ENCODE data around the gene ULBP3.
"Not testable (repeated sequence)": the region's sequence is repeated elsewhere in the genome, so short reads cannot be mapped to it uniquely, and the experiment has no call there.

ULBP3 gene

DNA sequence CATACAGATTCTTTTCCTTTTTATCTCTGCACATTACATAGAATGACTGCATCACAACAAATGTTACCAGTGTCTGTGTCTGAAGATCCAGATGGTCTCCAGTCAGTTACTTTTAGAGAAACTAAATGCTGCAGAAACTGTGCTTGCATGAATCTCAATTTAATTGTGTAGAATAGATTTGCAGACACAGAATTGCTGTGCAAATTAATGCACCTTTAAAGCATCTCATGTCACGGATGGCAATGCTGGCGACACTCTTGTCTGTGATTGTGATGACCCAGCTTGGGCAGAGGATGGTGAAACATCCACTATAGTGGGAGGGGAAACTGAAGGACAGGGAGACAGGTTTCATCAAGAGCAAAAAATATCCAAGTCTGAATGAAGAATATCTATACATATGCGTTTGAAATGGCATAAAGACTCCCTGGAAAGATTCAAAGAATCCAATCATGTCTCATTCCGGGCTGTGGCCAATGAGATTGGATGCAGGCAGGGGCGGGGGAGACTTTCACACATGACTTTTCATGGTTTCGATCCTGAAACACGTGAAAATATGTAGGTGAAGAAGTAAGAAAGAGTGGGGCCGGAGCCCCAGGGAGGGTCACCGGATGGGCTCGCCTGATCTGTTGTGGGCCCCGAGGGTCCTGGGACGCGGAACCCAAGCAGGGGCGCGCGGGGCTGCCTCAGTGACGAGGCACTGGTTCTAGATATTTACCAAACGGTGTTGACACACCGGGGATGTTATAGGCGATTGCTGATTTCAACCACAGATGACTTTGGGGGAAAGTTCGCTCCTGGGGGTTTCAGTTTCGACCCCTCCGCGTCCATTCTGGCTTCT is 54.9 kb downstream of the ULBP3 start:
- not testable (repeated sequence) for DNase-seq

DNA sequence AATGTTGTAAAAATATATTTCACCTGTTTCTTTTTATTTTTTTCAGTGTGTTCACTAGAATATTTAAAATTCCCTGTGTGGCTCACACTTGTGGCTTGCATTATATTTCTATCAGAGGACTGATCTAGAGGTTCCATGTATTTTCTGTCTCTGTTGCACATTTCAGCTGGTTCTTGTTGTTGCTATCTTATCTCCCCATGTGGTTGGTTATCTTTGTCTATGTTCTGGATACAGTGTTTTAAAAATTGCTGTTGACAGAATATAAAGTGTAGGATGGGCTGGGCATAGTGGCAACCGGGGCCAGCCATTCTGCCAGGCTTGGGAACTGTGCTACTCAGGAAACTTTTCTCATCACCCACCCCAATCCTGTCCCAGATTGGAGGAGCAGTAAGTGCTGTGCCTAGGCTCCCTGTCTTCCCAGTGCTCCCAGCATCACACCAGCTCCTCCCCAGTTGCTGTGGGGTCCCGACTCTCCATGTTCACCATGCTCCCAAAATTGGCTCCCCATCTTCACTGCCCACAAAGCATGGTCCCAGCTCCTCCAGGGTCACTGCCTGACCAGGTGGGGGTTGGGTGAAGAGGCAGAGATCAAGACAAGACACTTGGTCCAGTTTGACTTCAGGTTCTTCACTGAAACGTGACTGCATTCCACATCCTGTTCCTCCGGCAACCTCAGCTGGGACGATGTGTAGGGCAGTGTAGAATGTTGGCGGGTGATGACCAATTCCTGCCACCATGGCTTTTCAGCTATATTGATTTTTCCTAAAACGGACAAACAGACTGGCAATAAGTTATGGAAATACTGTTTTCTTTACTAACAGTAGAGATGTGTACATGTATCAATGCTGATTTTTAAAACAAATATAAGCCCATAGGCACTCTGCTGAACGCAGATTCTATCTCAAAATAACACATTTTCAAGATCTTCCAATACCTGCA is 55.8 kb downstream of the ULBP3 start:
- DNase-seq: not testable (repeated sequence)

Data from activated CD4-positive, alpha-beta T cell treated with anti-CD3 and anti-CD28 coated beads, Interleukin-2, amount 50 U/mL, for 4 hours (primary cell).